ENCODE data around the gene ADGRD1.

The ADGRD1 gene

DNA sequence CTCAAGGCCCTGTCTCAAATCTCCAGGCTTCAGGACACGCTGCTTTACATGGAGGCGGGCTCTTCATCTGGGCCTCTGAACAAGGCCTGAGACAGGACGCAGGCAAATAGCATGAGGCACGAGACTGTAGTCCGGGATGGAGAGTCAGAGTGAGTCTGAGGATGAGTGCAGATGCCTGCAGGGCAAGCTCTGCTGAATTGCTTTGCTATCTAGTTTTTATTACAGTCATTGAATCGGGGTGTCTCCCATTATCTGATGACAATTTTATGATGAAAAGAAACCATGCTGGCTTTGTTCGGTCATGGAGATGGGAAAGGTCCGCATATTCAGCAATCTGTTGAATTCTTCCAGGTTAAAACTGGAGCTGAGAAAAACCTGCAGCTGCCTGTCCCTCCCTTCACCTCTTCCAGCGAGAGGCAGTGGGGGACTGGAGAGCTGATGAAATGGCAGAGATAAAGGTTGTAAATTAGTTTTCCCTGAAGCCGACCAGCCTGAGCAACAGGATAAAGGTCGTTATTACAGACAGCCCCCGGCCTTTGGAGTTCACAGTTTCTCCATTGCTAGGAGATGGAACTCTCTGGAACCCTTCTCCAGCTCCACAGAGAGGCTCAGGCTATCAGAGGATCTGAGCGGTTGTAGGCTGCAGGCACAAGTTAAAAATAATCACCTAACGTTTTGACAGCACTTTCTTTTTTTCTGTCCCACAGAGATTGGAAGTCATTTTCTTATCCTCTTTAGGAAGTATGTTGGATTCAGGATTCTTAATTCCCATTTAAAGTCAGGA is 1.3 kb upstream of the ADGRD1 start:
- H3K4me1 ChIP-seq (ENCODE audit: insufficient read depth, low read length): no peaks in the 10 kb centered on the region
- DNase-seq (no peak), ATAC-seq (ENCODE audit: insufficient read depth, low read depth) (no peak)
- no peaks in the 10 kb centered on the region for H3K36me3 ChIP-seq (ENCODE audit: insufficient read depth, low read length)
- no peak overlapping the region for H3K27ac ChIP-seq (ENCODE audit: low read length)
- H4K20me1 ChIP-seq (ENCODE audit: insufficient read depth, low read length): no peaks in the 10 kb centered on the region
- H2AFZ ChIP-seq (ENCODE audit: low read depth, low read length): no peak overlapping the region
- no peaks in the 10 kb centered on the region for H3K79me2 ChIP-seq (ENCODE audit: insufficient read depth, low read length)
- H3K9me3 ChIP-seq (ENCODE audit: insufficient read depth, low read length, severe bottlenecking): no peaks in the 10 kb centered on the region
- H3K4me3 ChIP-seq (ENCODE audit: low read depth in 1 of 2, low read length in 2 of 2): no peak overlapping the region
- no peak overlapping the region for H3K9ac ChIP-seq (ENCODE audit: low read depth, low read length)
- TF ChIP-seq EZH2 (IDR thresholded peaks at IDR 0.05; ENCODE audit: borderline replicate concordance, low read depth, low read length, severe bottlenecking) (no peak), CTCF (IDR thresholded peaks at IDR 0.05; ENCODE audit: borderline replicate concordance, extremely low read depth, low read length, poor library complexity, severe bottlenecking) (no peak)
- no peak overlapping the region for H3K4me2 ChIP-seq (ENCODE audit: insufficient read depth, low read length)
- H3K27me3 ChIP-seq (ENCODE audit: insufficient read depth, low read length, poor library complexity): no peaks in the 10 kb centered on the region

GRCh38 chr12:130954544-130954831 is 781 bp downstream of the ADGRD1 start:
- Histone ChIP-seq H3K9me3 (ENCODE audit: insufficient read depth, low read length, severe bottlenecking) (no peaks in the 10 kb centered on the region), H3K4me3 (ENCODE audit: low read depth in 1 of 2, low read length in 2 of 2) (no peak overlapping the region), H3K79me2 (ENCODE audit: insufficient read depth, low read length) (no peaks in the 10 kb centered on the region), H3K9ac (ENCODE audit: low read depth, low read length) (no peak overlapping the region), H3K36me3 (ENCODE audit: insufficient read depth, low read length) (no peaks in the 10 kb centered on the region), H3K4me2 (ENCODE audit: insufficient read depth, low read length) (no peak overlapping the region), H2AFZ (ENCODE audit: low read depth, low read length) (no peak overlapping the region), H4K20me1 (ENCODE audit: insufficient read depth, low read length) (no peaks in the 10 kb centered on the region), H3K27me3 (ENCODE audit: insufficient read depth, low read length, poor library complexity) (peaks cover 2% of the 10 kb centered on the region), H3K27ac (ENCODE audit: low read length) (no peak overlapping the region), H3K4me1 (ENCODE audit: insufficient read depth, low read length) (no peaks in the 10 kb centered on the region)
- ATAC-seq (ENCODE audit: insufficient read depth, low read depth) (no peak), DNase-seq (no peak)
- TF ChIP-seq CTCF (IDR thresholded peaks at IDR 0.05; ENCODE audit: borderline replicate concordance, extremely low read depth, low read length, poor library complexity, severe bottlenecking) (no peak), EZH2 (IDR thresholded peaks at IDR 0.05; ENCODE audit: borderline replicate concordance, low read depth, low read length, severe bottlenecking) (no peak)

DNA sequence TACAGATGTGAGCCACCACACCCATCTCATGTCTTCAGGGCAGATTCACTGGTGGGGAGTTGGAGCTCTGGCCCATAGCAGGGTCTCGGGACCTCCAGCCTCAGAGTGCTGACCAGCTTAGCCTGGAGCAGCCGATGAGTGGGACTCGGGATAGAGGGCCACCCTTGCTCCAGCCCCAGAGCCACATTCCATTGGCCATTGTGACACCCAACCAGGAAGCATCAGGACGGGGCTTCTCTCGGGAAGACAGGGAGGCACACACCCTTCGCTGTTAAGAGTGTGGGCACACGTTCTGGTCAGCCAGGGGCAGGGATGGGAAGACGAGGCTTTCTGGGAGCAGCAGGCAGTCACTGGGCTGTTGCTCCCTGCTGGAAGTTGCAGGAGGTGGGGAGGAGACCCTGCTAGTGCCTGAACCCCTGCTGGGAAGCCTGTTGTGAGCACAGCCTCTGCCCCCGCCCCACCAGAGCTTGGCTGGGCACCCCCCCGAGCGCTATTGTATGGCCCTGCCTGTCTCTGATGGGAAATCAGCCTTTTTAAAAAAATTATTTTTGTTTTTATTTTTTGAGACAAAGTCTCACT is 1.6 kb downstream of the ADGRD1 start:
- no peaks in the 10 kb centered on the region for H4K20me1 ChIP-seq (ENCODE audit: insufficient read depth, low read length)
- no peak for DNase-seq
- TF ChIP-seq CTCF (IDR thresholded peaks at IDR 0.05; ENCODE audit: borderline replicate concordance, extremely low read depth, low read length, poor library complexity, severe bottlenecking) (no peak), EZH2 (IDR thresholded peaks at IDR 0.05; ENCODE audit: borderline replicate concordance, low read depth, low read length, severe bottlenecking) (no peak)
- ATAC-seq (ENCODE audit: insufficient read depth, low read depth): no peak
- H3K4me3 ChIP-seq (ENCODE audit: low read depth in 1 of 2, low read length in 2 of 2): no peak overlapping the region
- no peak overlapping the region for H2AFZ ChIP-seq (ENCODE audit: low read depth, low read length)
- H3K27me3 ChIP-seq (ENCODE audit: insufficient read depth, low read length, poor library complexity): peaks cover 2% of the 10 kb centered on the region
- H3K27ac ChIP-seq (ENCODE audit: low read length): no peak overlapping the region
- no peaks in the 10 kb centered on the region for H3K4me1 ChIP-seq (ENCODE audit: insufficient read depth, low read length)
- no peak overlapping the region for H3K4me2 ChIP-seq (ENCODE audit: insufficient read depth, low read length)
- H3K79me2 ChIP-seq (ENCODE audit: insufficient read depth, low read length): no peaks in the 10 kb centered on the region
- no peak overlapping the region for H3K9ac ChIP-seq (ENCODE audit: low read depth, low read length)
- no peaks in the 10 kb centered on the region for H3K9me3 ChIP-seq (ENCODE audit: insufficient read depth, low read length, severe bottlenecking)
- no peaks in the 10 kb centered on the region for H3K36me3 ChIP-seq (ENCODE audit: insufficient read depth, low read length)

Data from DND-41 (cell line).